HG03039 (cell line): ENCODE results near the gene DYRK1A.

Source experiments
- ATAC-seq: cut with Tn5 transposase; IDR thresholded peaks from one replicate; pipeline ENCODE4 v1.9.1; 2021; ENCODE audit warnings: mild to moderate bottlenecking, moderate library complexity; ENCODE audit not compliant: unreplicated experiment

The DYRK1A gene

DNA sequence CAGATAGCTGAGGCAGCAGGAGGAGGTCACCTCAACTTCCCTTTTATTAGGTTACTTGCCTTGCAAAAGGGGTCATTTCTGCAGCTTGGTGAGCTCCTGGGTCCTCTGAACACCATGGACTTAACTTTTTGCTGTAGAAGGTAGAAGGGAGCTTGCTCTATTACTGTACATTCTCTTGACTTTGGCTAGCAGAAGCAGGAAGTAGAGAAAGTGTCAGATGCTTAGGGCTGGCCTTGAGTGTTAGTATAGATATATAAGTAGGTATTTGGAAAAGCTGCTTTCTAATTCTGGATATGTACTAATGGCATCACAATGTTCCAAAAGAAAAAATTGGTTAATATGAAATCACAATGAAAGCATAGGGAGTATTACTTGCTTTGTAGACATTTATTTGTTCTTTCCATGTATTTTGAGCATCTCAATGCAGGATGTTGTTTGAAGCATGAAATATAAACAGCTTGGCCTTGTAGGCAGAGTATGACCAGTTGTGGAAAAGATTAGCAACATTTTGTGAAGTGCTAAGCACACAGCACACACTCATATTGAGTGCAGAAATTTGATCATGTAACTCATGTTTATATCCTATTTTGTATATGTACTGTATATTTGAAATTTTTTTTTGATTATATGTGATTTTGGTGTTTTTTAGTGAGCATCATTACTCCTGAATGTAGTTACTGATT lies 108.8 kb downstream of the DYRK1A start:
- no peak for ATAC-seq

DNA sequence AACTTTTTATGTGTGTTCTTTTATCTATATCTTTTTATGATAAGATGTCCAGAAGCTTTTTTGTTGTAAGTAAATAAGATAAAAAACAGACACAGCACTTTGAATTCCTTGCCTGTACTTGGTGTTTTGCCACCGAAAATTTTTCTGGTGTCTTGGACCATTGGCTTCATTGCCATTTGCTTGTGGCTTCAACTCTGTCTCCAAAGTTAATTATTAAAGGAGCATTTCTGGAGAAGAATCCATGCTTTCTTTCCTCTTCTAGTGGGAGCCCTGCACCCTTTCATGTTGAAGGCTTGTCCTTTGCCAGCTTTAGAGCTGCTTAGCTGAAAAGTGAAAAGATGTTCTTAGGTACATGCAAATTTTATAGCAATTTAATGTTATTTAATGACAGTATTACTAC lies 112.2 kb downstream of the DYRK1A start:
- ATAC-seq = no peak

DNA sequence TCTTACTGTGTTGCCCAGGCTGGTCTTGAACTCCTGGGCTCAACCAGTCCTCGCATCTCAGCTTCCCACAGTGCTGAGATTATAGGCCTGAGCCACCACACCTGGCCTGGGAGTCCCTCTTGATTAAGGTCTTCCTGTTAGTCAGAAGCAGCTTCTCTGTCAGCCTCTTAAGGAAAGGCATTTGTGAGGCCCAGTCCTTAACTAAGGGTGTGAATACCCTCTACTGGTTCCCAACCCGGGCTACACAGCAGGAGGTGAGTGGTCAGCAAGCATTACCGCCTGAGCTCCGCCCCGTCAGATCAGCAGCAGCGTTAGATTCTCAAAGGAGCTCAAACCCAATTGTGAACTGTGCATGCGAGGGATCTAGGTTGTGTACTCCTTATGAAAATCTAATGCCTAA lies 117.2 kb downstream of the DYRK1A start:
- no peak for ATAC-seq

DNA sequence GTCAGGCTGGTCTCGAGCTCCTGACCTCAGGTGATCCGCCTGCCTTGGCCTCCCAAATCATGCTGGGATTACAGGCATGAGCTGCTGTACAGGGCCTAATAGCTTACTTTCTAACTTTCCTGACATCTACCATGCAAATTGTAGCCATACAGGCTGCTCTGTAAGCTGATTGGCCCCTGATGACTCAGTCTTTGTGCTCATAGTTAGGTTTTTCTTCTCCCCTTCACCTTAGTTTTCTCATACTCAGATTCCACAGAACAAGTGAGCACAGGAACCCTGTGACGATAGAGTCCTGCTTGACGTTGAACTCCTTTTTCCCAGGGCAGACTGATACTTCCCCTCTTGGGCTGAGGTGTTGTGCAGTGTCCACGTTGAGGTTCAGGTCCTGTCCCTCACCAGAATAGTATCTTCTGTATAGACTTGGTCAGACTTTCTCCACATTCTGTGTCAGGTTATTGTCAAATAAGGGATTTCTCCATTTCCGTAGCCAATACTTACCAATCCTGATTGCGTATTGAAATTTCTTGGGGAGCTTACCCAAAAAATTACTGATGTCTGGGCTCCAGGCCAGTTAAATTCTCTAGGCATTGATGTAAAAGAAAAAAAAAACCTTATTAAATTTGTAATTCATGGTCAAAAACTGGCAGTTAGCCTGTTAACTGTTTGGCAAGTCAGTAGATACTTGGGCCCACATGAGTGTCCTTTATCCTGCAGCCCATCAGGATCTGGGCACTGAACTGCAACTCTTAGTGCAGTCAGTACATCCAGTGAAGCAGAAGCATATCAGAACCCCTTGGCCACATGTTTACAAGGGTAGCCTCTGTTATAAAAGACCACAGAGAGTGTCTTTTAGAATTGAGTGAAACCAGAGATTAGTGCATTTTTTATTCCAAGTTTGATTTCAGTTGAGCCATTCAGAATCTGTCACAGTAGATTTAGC lies 118.2 kb downstream of the DYRK1A start:
- no peak for ATAC-seq

- no peak for ATAC-seq
Measured at GRCh38 chr21:37489553-37489952, 123.0 kb downstream of the DYRK1A start.

GRCh38 chr21:37490084-37490483 lies 123.5 kb downstream of the DYRK1A start:
- ATAC-seq = no peak

DNA sequence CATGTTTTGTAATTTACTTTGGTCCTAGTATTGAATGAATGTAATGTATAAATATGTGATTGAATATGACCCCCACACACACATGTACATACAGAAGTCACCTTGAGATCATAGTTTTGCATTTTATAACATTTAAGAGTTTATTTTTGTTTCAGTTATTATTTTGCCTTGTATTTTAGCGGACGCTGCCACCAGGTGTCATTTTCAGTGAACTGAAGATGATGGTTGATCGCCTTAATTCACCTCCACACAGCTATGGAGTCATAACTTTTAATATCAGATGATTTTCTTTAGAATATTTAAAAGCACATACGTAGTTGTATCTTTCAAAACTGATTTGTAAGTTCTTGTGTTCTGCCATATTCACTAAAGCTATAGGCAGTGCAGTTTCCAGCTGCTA lies 130.4 kb downstream of the DYRK1A start:
- ATAC-seq = no peak

- no peak for ATAC-seq
Measured at GRCh38 chr21:37498664-37499063, 132.1 kb downstream of the DYRK1A start.

DNA sequence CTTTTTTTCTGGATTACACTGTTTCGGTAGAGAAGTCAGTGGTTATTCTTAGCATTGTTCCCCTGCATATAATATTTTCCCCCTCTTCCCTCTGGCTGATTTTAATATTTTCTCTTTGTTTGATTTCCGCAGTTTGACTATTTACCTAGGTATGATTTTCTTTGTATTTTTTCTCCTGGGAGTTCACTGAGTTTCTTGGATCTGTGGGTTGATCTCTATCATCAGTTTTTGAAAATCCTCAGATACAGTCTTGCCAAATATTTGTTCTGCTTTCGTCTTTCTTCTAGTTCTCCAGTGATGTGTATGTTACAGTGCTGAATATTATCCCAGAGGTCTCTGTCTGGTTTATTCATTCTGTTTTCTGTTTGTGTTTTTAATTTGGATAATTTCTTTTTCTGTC lies 136.4 kb downstream of the DYRK1A start:
- ATAC-seq = no peak

GRCh38 chr21:37503848-37504467 lies 137.4 kb downstream of the DYRK1A start:
- ATAC-seq = no peak

- no peak for ATAC-seq
Measured at GRCh38 chr21:37505963-37506362, 139.4 kb downstream of the DYRK1A start.

DNA sequence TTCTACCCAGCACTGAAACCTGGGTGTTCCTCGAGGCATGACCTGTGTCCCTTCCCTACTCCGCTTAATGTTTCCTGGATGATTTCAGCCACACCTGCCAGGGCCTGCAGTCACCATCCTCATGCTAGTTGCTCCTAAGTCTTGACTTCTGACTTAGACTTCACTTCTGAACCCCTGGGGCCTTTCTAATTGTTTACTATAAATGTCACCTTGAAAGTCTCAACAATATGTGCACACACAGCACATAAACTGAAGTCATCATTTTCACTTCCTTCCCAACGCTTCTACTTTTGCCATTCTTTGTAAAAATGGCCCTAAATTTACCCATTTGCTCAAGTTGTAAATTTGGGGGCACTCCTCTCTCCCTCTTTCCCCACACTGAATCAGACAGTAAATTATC lies 141.1 kb downstream of the DYRK1A start:
- ATAC-seq = no peak

GRCh38 chr21:37508341-37508740 lies 141.8 kb downstream of the DYRK1A start:
- no peak for ATAC-seq

DNA sequence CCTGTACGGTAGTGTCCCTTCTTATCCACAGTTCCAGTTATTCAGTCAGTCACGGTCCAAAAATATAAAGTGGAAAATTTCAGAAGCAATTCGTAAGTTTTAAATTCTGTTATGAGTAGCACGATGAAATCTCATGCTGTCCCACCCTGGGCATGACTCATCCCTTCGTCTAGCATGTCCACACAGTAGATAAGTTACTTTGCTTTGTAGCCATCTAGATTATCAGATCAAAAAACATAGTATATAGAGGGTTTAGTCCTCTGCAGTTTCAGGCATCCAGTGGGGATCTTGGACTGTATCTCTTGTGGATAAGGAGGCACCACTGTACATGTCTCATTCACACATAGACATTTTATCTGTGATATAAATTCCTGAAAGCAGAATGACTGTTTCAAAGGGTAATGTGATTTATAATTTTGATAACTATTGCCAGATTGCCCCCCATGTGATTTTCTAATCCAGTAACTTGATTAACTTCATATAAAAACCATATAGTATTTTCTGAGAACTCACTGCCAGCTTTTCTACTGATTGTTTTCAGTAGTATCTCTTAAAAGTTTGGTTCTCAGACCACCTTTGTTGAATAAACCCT lies 143.3 kb downstream of the DYRK1A start:
- ATAC-seq = no peak

DNA sequence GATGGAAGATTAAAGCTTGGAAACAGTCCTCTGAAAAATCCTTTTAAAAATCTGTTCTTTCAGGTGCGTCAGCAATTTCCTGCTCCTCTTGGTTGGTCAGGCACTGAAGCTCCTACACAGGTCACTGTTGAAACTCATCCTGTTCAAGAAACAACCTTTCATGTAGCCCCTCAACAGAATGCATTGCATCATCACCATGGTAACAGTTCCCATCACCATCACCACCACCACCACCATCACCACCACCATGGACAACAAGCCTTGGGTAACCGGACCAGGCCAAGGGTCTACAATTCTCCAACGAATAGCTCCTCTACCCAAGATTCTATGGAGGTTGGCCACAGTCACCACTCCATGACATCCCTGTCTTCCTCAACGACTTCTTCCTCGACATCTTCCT lies 145.3 kb downstream of the DYRK1A start:
- no peak for ATAC-seq

GRCh38 chr21:37513383-37513782 lies 146.8 kb downstream of the DYRK1A start:
- no peak for ATAC-seq

DNA sequence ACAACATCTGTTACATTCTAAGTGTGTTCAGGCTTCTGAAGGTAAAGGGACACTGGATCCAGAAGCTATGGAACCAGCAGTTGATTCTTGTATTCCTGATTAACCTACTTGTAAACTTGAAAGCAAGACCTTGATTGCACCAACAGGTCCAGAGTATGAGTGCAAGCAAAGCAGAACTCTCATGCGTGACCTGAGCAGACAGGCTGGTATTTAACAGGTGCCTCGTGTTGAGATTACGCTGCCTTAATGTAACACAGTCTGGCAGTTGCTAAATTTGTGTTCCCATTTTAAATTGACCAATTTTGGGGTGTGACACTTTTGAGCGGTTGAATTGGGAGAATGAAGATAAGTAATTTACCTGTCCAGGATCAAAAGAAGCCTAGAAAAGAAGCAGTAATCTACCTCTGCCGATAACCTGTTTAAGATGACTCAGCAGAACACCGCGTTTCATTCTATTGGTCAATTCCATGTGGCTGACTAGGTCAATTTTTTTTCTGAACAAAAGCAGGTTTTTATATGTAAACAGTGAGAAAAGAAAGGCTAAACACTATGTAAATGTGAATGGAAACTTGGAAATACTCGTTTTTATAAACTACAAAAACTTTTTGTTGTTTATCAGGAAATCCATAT lies 147.6 kb downstream of the DYRK1A start:
- ATAC-seq = no peak

DNA sequence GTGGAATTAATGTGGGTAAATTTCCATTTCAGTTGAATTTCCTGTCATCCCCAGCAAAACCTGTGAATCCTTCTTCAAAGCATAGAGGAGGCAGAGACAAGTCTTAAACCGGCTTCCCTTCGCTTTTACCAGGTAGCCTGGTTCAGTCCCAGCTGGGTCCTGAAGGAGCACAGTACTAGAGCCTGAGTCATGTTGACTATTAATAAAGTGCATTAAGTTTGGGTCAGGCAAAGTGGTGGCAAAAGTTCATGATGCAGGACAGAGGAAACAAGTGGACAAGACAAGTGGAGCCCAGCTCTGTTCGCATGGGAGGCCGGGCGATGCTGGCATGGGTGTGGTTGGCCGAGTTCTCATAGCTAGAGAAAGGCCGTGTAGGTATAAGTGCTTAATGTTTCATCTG lies 150.4 kb downstream of the DYRK1A start:
- no peak for ATAC-seq

DNA sequence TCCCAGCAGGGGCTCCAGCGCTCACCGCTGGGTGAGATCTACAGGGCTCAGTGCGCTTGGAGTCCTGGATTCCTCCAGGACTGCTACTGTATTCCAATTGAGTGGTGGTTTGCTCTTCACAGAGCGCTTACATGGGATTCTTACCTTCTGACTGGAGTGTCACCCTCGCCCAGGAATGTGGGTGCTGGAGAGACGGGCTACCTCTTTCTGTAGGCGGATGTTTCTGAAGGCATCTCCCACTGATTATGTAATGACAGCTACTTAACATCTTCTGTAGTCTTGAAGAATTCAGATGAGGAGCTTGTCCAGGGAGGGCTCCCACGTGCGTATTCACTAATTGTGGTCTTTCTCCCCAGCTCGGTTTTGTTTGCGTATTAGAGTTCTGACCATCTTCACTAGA lies 154.2 kb downstream of the DYRK1A start:
- ATAC-seq = no peak

GRCh38 chr21:37521658-37522057 lies 155.1 kb downstream of the DYRK1A start:
- no peak for ATAC-seq
